HepG2 (cell line): ENCODE results near the gene GLB1L3. TPM values are rescaled to one million over a fixed set of nuclear protein-coding genes. Genes with fewer than 3 reads are reported as not detected.

Experiments used
- ATAC-seq: fragments of 200-7000 bp; cut with Tn5 transposase; 3 replicates; pipeline ENCODE4 v1.9.1; 2020; ENCODE audit warnings: mild to moderate bottlenecking, moderate library complexity
- BruUV-seq: library from RNA; stranded (reverse); fragments of 400-500 nt; replicated peaks from 2 replicates; lab custom pipeline; 2021; lab: Mats Ljungman, UMichigan
- CTCF ChIA-PET: fragments of 300-600 bp; formaldehyde crosslinking; extraction: SDS; loops from one replicate; lab custom pipeline; 2021; ENCODE audit warnings: low total read pairs, inconsistent platforms, low intra/inter-chr PET ratio; lab: Yijun Ruan, JAX
- POLR2A ChIA-PET: fragments of 350-600 bp; sonication (Branson Sonifier 250); formaldehyde crosslinking; loops from one replicate; lab custom pipeline; 2020; ENCODE audit warnings: antibody characterized with exemption, inconsistent platforms; lab: Yijun Ruan, JAX
- DNase-seq: peaks from one replicate; pipeline ENCODE4 v3.0.0-alpha.2; 2015; ENCODE audit warnings: low spot score
- FAIRE-seq: peaks from 3 replicates; lab custom pipeline; 2011; peaks lifted over from hg19 to GRCh38; lab: Jason Lieb, UNC
- H2AFZ ChIP-seq: one replicate; pipeline ENCODE4 v1.6.1; 2011; ENCODE audit warnings: low read length, inconsistent platforms
- H3K27ac ChIP-seq: fragments of 300-600 bp; 3 replicates; pipeline ENCODE4 v1.8.0; 2011; ENCODE audit warnings: mixed run types, mild to moderate bottlenecking, mixed read lengths, low read length, inconsistent platforms; ENCODE audit not compliant: insufficient read depth; ENCODE audit errors: extremely low read length
- H3K27me3 ChIP-seq, 2 experiments: fragments of 200-600 bp in 1 of 2; 2 replicates in 1 of 2; 3 replicates in 1 of 2; pipeline versions ENCODE4 v1.6.0 to v1.8.0; 2011; ENCODE audit warnings: low read length in 2 of 2, mild to moderate bottlenecking in 2 of 2, moderate library complexity in 2 of 2, inconsistent platforms in 1 of 2; ENCODE audit not compliant: insufficient read depth in 2 of 2, control insufficient read depth in 1 of 2
- H3K36me3 ChIP-seq, 2 experiments: fragments of 200-600 bp in 1 of 2; replicated peaks in 1 of 2; 2 replicates in 1 of 2; 3 replicates in 1 of 2; pipeline versions ENCODE4 v1.5.1 to v1.8.0; 2011; ENCODE audit warnings: low read length in 2 of 2, inconsistent platforms in 1 of 2; ENCODE audit not compliant: insufficient read depth in 2 of 2, control insufficient read depth in 1 of 2
- H3K4me1 ChIP-seq: 2 replicates; pipeline ENCODE4 v1.5.1; 2012; ENCODE audit warnings: low read length, inconsistent platforms; ENCODE audit not compliant: insufficient read depth
- H3K4me2 ChIP-seq: 2 replicates; pipeline ENCODE4 v1.6.0; 2011; ENCODE audit warnings: low read depth, low read length, inconsistent platforms
- H3K4me3 ChIP-seq, 3 experiments: fragments of 200-600 bp in 1 of 3; sonication (generic), shearing (Covaris generic) in 1 of 3; replicated peaks in 1 of 3; 2 replicates each; pipeline ENCODE4 v1.5.1; 2011 to 2016; ENCODE audit warnings: low read length in 3 of 3, inconsistent platforms in 2 of 3, low read depth in 2 of 3, mild to moderate bottlenecking in 2 of 3, control low read depth in 1 of 3, mixed read lengths in 1 of 3; ENCODE audit not compliant: insufficient read depth in 1 of 3
- H3K79me2 ChIP-seq: one replicate; pipeline ENCODE4 v1.6.1; 2011; ENCODE audit warnings: low read length, inconsistent platforms; ENCODE audit not compliant: insufficient read depth
- H3K9ac ChIP-seq: 2 replicates; pipeline ENCODE4 v1.6.0; 2011; ENCODE audit warnings: mild to moderate bottlenecking, low read depth, low read length, inconsistent platforms; ENCODE audit not compliant: insufficient read depth
- H3K9me3 ChIP-seq: 2 replicates; pipeline ENCODE4 v1.5.1; 2012; ENCODE audit warnings: mild to moderate bottlenecking, low read length
- H4K20me1 ChIP-seq: 2 replicates; pipeline ENCODE4 v1.6.0; 2011; ENCODE audit warnings: inconsistent platforms, mild to moderate bottlenecking, low read length, moderate library complexity; ENCODE audit not compliant: insufficient read depth
- KMT2A ChIP-seq: sonication (generic); formaldehyde crosslinking; IDR thresholded peaks from 2 replicates; pipeline ENCODE4 v1.4.0; 2020; ENCODE audit warnings: missing genetic modification reagents
- NFE2L1 ChIP-seq: sonication (generic); formaldehyde crosslinking; IDR thresholded peaks from 2 replicates; pipeline ENCODE4 v1.4.0; 2020; ENCODE audit warnings: missing genetic modification reagents, mild to moderate bottlenecking, borderline replicate concordance
- PCBP1 ChIP-seq: fragments of 200-400 bp; formaldehyde crosslinking; IDR thresholded peaks from 2 replicates; pipeline ENCODE4 v1.6.1; 2017; ENCODE audit warnings: mild to moderate bottlenecking, low read depth, low read length, borderline replicate concordance
- SMAD1 ChIP-seq: sonication (generic); formaldehyde crosslinking; IDR thresholded peaks from 2 replicates; pipeline ENCODE4 v1.4.0; 2020; ENCODE audit warnings: missing genetic modification reagents, low read depth, mild to moderate bottlenecking, borderline replicate concordance
- YY1 ChIP-seq: IDR thresholded peaks from 2 replicates; pipeline ENCODE4 v1.6.1; 2011; ENCODE audit warnings: low read length, low read depth, moderate library complexity, mild to moderate bottlenecking; ENCODE audit not compliant: insufficient read depth, insufficient replicate concordance
- ZNF496 ChIP-seq: sonication (generic); formaldehyde crosslinking; IDR thresholded peaks from 2 replicates; pipeline ENCODE4 v1.8.1; 2023; ENCODE audit warnings: mild to moderate bottlenecking, moderate library complexity, missing genetic modification reagents; ENCODE audit not compliant: insufficient replicate concordance
- ZNF546 ChIP-seq: sonication (generic); formaldehyde crosslinking; conservative IDR thresholded peaks from 2 replicates; pipeline ENCODE4 v1.8.1; 2023; ENCODE audit warnings: mild to moderate bottlenecking, missing genetic modification reagents
- WGBS: methylation state at CpG from one replicate; pipeline ENCODE4 v1.1.6; 2017; ENCODE audit warnings: low lambda C conversion rate; 5-methylcytosine and 5-hydroxymethylcytosine counted together
- in situ Hi-C: cut with HindIII; loops from 2 replicates; pipeline ENCODE4 v1.10.0; 2017; ENCODE audit warnings: low pct_unique_long_range_greater_than_20kb; ENCODE audit not compliant: extremely low pct_ligation_motif_present
- intact Hi-C: fragments of 100-400 bp; cut with micrococcal nuclease; formaldehyde crosslinking; loops from one replicate; pipeline ENCODE4 v1.10.0; 2022; ENCODE audit not compliant: unreplicated experiment
- polyA plus RNA-seq, 8 experiments: library from polyadenylated mRNA; depleted of rRNA in 3 of 8; stranded (reverse) in 7 of 8; unstranded in 1 of 8; fragments of >200 nt; fragmentation: Illumina TruSeq in 4 of 8; extraction: Trizol in 4 of 8; gene quantifications; 2 replicates each; pipeline versions ENCODE4 v1.2.1 to v1.2.3, GENCODE V29; 2011 to 2016; ENCODE audit warnings: low read depth in 4 of 8, missing spikeins in 1 of 8, mixed read lengths in 1 of 8; ENCODE audit not compliant: insufficient read depth in 1 of 8
- total RNA-seq, 5 experiments: library from RNA; depleted of rRNA; stranded (reverse); fragments of >200 nt; fragmentation: Illumina TruSeq; extraction: Trizol; gene quantifications; 2 replicates each; pipeline ENCODE4 v1.2.3, GENCODE V29; 2016; ENCODE audit warnings: low read depth in 1 of 5
- TF ChIP-seq, protein P1 (sequence below): conservative IDR thresholded peaks from 2 replicates; pipeline ENCODE4 v1.6.1; 2018; ENCODE audit warnings: missing genetic modification reagents
- TF ChIP-seq, protein P2 (sequence below): sonication (generic); formaldehyde crosslinking; IDR thresholded peaks from 2 replicates; pipeline ENCODE4 v1.5.0; 2020; ENCODE audit warnings: mild to moderate bottlenecking, missing genetic modification reagents
- TF ChIP-seq, protein P3 (sequence below): sonication (generic); formaldehyde crosslinking; IDR thresholded peaks from 2 replicates; pipeline ENCODE4 v1.5.1; 2020; ENCODE audit warnings: missing genetic modification reagents, mild to moderate bottlenecking, borderline replicate concordance

GLB1L3 gene
- total and polyA plus RNA-seq, 2 of the 13 experiments (the other 11 are each of a cell fraction or from before 2014, with no cell fraction given): not detected

DNA sequence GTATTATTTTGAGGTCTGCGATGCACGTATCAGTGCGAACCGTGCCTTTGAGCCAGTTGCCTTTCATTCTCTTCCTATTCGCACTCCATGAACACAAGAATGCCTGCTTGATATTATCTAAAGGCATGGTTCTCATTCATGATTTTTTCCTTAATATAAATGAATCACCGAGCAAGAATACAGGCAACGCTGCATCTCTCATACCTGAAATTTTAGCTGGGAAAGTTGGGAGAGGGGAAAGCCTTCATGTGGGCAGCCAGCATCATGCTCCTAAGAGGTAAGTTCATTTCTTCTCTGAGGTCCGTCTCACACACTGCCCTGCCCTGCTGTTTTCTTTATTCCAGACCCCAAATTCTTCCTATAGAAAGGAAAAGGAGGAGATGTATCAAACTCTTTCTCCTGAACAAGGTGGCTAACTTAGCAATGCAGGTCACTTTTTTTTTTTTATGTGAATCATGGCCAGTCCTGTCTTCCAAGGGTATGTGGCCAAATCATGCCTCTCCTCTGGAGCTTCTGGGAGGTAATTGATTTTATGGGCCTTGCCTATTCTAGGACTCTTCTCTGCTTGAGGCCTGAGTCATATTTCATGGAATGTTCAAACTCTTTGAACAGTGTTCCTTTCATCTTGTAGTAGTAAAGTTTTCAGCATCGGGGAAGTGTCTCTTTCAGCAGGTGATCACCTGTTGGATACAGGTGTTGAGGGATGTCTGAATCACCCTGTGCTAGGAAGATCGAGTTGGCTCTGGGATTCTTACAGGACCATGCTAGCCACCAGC, 58.8 kb downstream of the GLB1L3 start:
- TF ChIP-seq NFE2L1 (CRISPR knock-in tag) (no peak), SMAD1 (CRISPR knock-in tag) (no peak), PCBP1 (no peak), YY1 (no peak), ZNF546 (CRISPR knock-in tag) (no peak), ZNF496 (no peak), KMT2A (CRISPR knock-in tag) (no peak)
- TF ChIP-seq, protein P1, sequence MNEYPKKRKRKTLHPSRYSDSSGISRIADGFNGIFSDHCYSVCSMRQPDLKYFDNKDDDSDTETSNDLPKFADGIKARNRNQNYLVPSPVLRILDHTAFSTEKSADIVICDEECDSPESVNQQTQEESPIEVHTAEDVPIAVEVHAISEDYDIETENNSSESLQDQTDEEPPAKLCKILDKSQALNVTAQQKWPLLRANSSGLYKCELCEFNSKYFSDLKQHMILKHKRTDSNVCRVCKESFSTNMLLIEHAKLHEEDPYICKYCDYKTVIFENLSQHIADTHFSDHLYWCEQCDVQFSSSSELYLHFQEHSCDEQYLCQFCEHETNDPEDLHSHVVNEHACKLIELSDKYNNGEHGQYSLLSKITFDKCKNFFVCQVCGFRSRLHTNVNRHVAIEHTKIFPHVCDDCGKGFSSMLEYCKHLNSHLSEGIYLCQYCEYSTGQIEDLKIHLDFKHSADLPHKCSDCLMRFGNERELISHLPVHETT (CRISPR knock-in tag): no peak
- TF ChIP-seq, protein P2, sequence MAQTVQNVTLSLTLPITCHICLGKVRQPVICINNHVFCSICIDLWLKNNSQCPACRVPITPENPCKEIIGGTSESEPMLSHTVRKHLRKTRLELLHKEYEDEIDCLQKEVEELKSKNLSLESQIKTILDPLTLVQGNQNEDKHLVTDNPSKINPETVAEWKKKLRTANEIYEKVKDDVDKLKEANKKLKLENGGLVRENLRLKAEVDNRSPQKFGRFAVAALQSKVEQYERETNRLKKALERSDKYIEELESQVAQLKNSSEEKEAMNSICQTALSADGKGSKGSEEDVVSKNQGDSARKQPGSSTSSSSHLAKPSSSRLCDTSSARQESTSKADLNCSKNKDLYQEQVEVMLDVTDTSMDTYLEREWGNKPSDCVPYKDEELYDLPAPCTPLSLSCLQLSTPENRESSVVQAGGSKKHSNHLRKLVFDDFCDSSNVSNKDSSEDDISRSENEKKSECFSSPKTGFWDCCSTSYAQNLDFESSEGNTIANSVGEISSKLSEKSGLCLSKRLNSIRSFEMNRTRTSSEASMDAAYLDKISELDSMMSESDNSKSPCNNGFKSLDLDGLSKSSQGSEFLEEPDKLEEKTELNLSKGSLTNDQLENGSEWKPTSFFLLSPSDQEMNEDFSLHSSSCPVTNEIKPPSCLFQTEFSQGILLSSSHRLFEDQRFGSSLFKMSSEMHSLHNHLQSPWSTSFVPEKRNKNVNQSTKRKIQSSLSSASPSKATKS: no peak
- TF ChIP-seq, protein P3, sequence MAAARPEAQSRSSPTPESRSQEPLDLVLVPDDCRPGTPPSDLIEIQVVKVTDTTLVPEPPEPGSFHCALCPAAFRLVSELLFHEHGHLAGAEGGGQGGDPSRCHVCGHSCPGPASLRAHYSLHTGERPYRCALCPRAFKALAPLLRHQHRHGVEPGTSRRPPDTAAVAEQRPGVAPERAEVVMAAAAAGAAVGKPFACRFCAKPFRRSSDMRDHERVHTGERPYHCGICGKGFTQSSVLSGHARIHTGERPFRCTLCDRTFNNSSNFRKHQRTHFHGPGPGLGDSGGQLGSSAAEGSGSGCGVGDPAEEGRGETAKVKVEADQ (CRISPR knock-in tag): no peak
- ChIA-PET POLR2A (no interaction called here), CTCF (no interaction called here)
- peaks cover 0 to 23% of the 10 kb centered on the region in 2 experiments for H3K27me3 ChIP-seq
- H3K36me3 ChIP-seq: no peaks in the 10 kb centered on the region
- in situ Hi-C loops (no loop called here), intact Hi-C loops (no loop called here)
- BruUV-seq: no TSS peak
- no peak overlapping the region for H2AFZ ChIP-seq
- H3K4me2 ChIP-seq: no peak overlapping the region
- no peak overlapping the region for H3K4me3 ChIP-seq
- no peaks in the 10 kb centered on the region for H3K9me3 ChIP-seq
- no peak for FAIRE-seq
- no peaks in the 10 kb centered on the region for H3K79me2 ChIP-seq
- 0 out of 2 replicates have a peak, but pooled peaks cover 3% of the 10 kb centered on the region for H4K20me1 ChIP-seq
- H3K9ac ChIP-seq: no peak overlapping the region
- ATAC-seq: no peak
- peaks cover 15% of the 10 kb centered on the region for H3K4me1 ChIP-seq
- 53% methylated on average over 10 of the region's 10 CpGs for WGBS
- no peak for DNase-seq
- no peak overlapping the region for H3K27ac ChIP-seq
